Upper lobe of left lung (tissue), 4 donors: Measurements from ENCODE around the gene AMIGO2.

Source experiments
- CTCF ChIP-seq, 6 experiments: fragments of 450-650 bp in 4 of 6; fragments of 200-600 bp in 2 of 6; sonication (generic) in 2 of 6; IDR thresholded peaks; one replicate each; pipeline ENCODE4 v1.5.1; 2016 to 2019; ENCODE audit warnings: antibody characterized with exemption in 6 of 6
- EP300 ChIP-seq, 4 donors: sonication (generic); formaldehyde crosslinking; IDR thresholded peaks; one replicate each; pipeline ENCODE4 v1.5.1; 2017; ENCODE audit warnings: antibody characterized with exemption in 4 of 4, control low read depth in 2 of 4
- POLR2A ChIP-seq, 4 donors: fragments of 450-650 bp; IDR thresholded peaks; one replicate each; pipeline ENCODE4 v1.5.1; 2016 to 2017; ENCODE audit warnings: antibody characterized with exemption in 4 of 4, mild to moderate bottlenecking in 2 of 4
- POLR2AphosphoS5 ChIP-seq, 2 donors: sonication (generic); formaldehyde crosslinking; IDR thresholded peaks; one replicate each; pipeline ENCODE4 v1.5.1; 2017; ENCODE audit warnings: antibody characterized with exemption in 2 of 2

GRCh38 chr12:47035484-47035883 is 44.3 kb downstream of the AMIGO2 start:
- TF ChIP-seq CTCF (IDR thresholded peaks at IDR 0.05), result no peak
- TF ChIP-seq EP300 (IDR thresholded peaks at IDR 0.05), result no peak
- TF ChIP-seq POLR2AphosphoS5 (IDR thresholded peaks at IDR 0.05), result no peak
- no peak for TF ChIP-seq POLR2A (IDR thresholded peaks at IDR 0.05)
